ENCODE results near the gene MBD2. TPM values are rescaled to one million over a fixed set of nuclear protein-coding genes. Genes with fewer than 3 reads are reported as not detected.
"Not testable (repeated sequence)": the region's sequence is repeated elsewhere in the genome, so short reads cannot be mapped to it uniquely, and the experiment has no call there.

The MBD2 gene
- total and polyA plus RNA-seq, 11 donors, result 15.9 to 74.9 (median 44.6) TPM

- TF ChIP-seq POLR2A (IDR thresholded peaks at IDR 0.05) (no peak), CTCF (IDR thresholded peaks at IDR 0.05) (no peak)
- ATAC-seq, result no peak
- H3K9me3 ChIP-seq, result no peaks in the 10 kb centered on the region
- no peak for DNase-seq
- no peak overlapping the region for H3K4me3 ChIP-seq
- no peaks in the 10 kb centered on the region for H3K36me3 ChIP-seq
- H3K27ac ChIP-seq, result no peak overlapping the region
- intact Hi-C loops (cut with DNase I), result no loop called here
- H3K27me3 ChIP-seq, result no peaks in the 10 kb centered on the region
- H3K4me1 ChIP-seq, result peaks cover 0 to 6% (median 0%) of the 10 kb centered on the region in 12 donors
Observed at GRCh38 chr18:54130177-54130576, 94.3 kb downstream of the MBD2 start.

- WGBS, 4 donors, result 75 to 80% (median 77%) methylated on average over 4 of the region's 4 CpGs
- TF ChIP-seq CTCF (IDR thresholded peaks at IDR 0.05), result no peak
- no peak for TF ChIP-seq POLR2A (IDR thresholded peaks at IDR 0.05)
- Histone ChIP-seq H3K9me3 (no peaks in the 10 kb centered on the region), H3K4me3 (no peak overlapping the region), H3K27ac (no peak overlapping the region), H3K4me1 (peaks cover 0 to 6% (median 0%) of the 10 kb centered on the region in 12 donors), H3K36me3 (no peaks in the 10 kb centered on the region), H3K27me3 (no peaks in the 10 kb centered on the region)
- ATAC-seq (no peak), DNase-seq (no peak)
- intact Hi-C loops (cut with DNase I), result loop anchor here in 5 of 10 donors (5.0 to 10.0 kb wide), 5 partner anchors 432 to 565 kb away; no protein-coding TSS in a partner anchor
Observed at GRCh38 chr18:54129448-54130067, 94.9 kb downstream of the MBD2 start.

DNA sequence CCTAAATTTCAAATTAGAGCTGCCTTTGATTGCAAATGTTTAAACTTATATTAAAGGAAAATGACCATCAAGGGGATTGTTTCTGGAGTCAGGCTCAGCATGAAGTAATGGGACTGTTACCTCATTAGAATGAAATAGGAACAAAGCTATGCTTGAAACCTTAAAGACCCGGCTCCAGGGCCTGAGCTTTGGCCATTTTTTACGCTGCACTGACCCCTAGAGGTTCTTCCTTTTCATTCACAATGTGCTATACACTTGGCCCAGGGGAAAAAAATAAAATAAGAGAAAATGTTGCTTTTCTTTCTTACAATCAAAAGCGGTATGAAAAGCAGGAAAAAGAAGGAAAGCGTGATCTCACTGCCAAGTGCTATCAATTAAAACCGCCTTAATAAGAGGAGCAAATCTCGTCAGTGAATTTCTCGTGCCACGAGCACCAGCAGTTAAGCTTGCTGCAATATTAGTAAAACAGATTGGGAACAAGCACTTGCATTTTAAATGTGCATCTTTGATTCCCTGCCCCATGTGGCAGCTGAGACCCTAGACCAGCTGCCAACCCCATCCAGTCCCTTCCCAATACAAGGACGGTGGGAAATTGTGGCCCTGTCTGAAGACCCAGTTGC is 96.6 kb downstream of the MBD2 start:
- ATAC-seq, result peak in 3 of 4 donors; percentile 60 to 76 (median 72)
- no peaks in the 10 kb centered on the region for H3K36me3 ChIP-seq
- TF ChIP-seq POLR2A (IDR thresholded peaks at IDR 0.05) (no peak), CTCF (IDR thresholded peaks at IDR 0.05) (peak; percentile 26 to 59 (median 45))
- 67 to 69% (median 68%) methylated on average over 9 of the region's 9 CpGs for WGBS, 4 donors
- DNase-seq, result peak in 2 of 5 donors; percentile 11 to 21
- intact Hi-C loops (cut with DNase I), result loop anchor here in 5 of 10 donors (5.0 to 10.0 kb wide), 5 partner anchors 431 to 563 kb away; no protein-coding TSS in a partner anchor
- no peak overlapping the region for H3K27ac ChIP-seq
- H3K4me1 ChIP-seq, result peaks cover 0 to 6% (median 0%) of the 10 kb centered on the region in 12 donors
- no peak overlapping the region for H3K4me3 ChIP-seq
- no peaks in the 10 kb centered on the region for H3K9me3 ChIP-seq
- no peaks in the 10 kb centered on the region for H3K27me3 ChIP-seq

DNA sequence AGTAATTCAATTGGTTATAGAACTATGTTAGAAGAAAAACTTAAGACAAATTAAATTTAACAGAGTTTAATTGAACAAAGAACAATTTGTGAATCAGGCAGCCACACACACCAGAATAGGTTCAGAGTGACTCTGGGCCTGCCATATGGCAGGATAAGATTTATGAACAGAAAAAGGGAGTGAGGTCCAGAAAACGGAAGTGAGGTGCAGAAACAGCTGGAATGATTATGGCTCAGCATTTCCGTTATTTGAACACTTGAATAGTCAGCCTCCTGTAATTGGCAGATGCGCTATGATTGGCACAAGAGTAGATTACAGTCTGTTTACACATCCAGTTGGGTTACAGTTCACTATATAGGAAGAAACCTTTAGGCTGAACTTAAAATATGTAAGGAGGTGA is 99.0 kb downstream of the MBD2 start:
- Histone ChIP-seq H3K9me3 (no peaks in the 10 kb centered on the region), H3K36me3 (no peaks in the 10 kb centered on the region), H3K27me3 (no peaks in the 10 kb centered on the region), H3K4me1 (peaks cover 0 to 3% (median 0%) of the 10 kb centered on the region in 12 donors), H3K27ac (no peak overlapping the region), H3K4me3 (no peak overlapping the region)
- TF ChIP-seq POLR2A (IDR thresholded peaks at IDR 0.05) (no peak), CTCF (IDR thresholded peaks at IDR 0.05) (no peak)
- 76 to 81% (median 79%) methylated on average over 3 of the region's 3 CpGs for WGBS, 4 donors
- no peak for DNase-seq
- intact Hi-C loops (cut with DNase I), result loop anchor here in 5 of 10 donors (5.0 to 10.0 kb wide), 5 partner anchors 428 to 561 kb away; no protein-coding TSS in a partner anchor
- no peak for ATAC-seq

GRCh38 chr18:54123720-54124440 is 100.6 kb downstream of the MBD2 start:
- not testable (repeated sequence) for H3K9me3 ChIP-seq, ATAC-seq, H3K4me3 ChIP-seq, H3K27me3 ChIP-seq, H3K27ac ChIP-seq, H3K4me1 ChIP-seq, H3K36me3 ChIP-seq, DNase-seq
- intact Hi-C loops (cut with DNase I), result loop anchor here in 3 of 10 donors (10.0 kb wide), 3 partner anchors 429 to 559 kb away; no protein-coding TSS in a partner anchor
- WGBS, 4 donors, result 59 to 89% (median 60%) methylated on average over 4 of the region's 4 CpGs
